Epithelial cell of proximal tubule (primary cell): Measurements from ENCODE around the gene WRNIP1. TPM values are rescaled to one million over a fixed set of nuclear protein-coding genes. Genes with fewer than 3 reads are reported as not detected.

ENCODE experiments used
- DNase-seq: peaks from one replicate; pipeline ENCODE4 v3.0.0-alpha.2; 2011; ENCODE audit warnings: low read depth
- H3K4me3 ChIP-seq: 2 replicates; pipeline ENCODE4 v1.5.1; 2011; ENCODE audit warnings: low read depth, mild to moderate bottlenecking, low read length
- CTCF ChIP-seq: conservative IDR thresholded peaks from 2 replicates; pipeline ENCODE4 v1.5.1; 2012; ENCODE audit warnings: low read depth, mild to moderate bottlenecking, low read length
- total RNA-seq: library from RNA; depleted of rRNA; stranded (reverse); fragments of >200 nt; gene quantifications from 2 replicates; pipeline ENCODE4 v1.2.3, GENCODE V29; 2015

The WRNIP1 gene
- total RNA-seq, result 65.5 and 71.4 TPM in 2 replicates

DNA sequence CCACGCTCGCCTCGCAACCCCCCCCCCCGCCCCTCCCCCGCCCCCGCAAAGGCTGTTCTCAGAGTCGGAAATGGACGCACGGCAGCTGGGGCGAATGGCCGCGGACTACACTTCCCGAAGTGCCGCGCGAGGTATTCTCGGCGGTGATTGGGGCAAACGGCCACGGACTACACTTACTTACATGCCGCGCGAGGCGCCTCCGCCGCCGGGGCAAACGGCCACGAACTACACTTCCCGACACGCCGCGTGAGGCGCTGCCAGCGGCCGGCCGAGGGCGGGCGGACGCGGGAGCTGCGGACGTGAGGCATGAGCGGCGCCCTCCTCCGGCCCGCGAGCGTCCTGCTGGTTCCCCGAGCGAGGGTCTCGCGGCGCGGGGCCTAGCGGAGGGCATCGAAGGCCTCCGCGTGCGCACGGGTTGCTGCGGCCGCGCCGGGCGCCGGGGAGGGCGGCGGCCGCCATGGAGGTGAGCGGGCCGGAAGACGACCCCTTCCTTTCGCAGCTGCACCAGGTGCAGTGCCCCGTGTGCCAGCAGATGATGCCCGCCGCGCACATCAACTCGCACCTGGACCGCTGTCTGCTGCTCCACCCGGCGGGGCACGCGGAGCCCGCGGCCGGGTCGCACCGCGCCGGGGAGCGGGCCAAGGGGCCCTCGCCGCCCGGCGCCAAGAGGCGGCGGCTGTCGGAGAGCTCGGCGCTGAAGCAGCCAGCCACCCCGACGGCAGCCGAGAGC lies at the start of gene WRNIP1:
WRNIP1 (plus strand) TSS at position 228 of the 730 bp plus-strand sequence; CDS start at position 458, 230 bp downstream.
- peak; percentile 56 for TF ChIP-seq CTCF
- DNase-seq, result peak; percentile 69
- H3K4me3 ChIP-seq, result peak within 1 kb of the TSS; percentile 84

- no peak for TF ChIP-seq CTCF
Measured at GRCh38 chr6:2715737-2716136, 49.5 kb upstream of the WRNIP1 start.

GRCh38 chr6:2716936-2717700 lies 48.1 kb upstream of the WRNIP1 start:
- no peak for DNase-seq
- TF ChIP-seq CTCF, result no peak
- no peak overlapping the region for H3K4me3 ChIP-seq

More at GRCh38 chr6:2715737-2716136, 49.5 kb upstream of the WRNIP1 start:
- H3K4me3 ChIP-seq, result no peak overlapping the region
- DNase-seq, result no peak

- H3K4me3 ChIP-seq, result no peak overlapping the region
- no peak for TF ChIP-seq CTCF
- DNase-seq, result no peak
Measured at GRCh38 chr6:2718334-2719092, 46.7 kb upstream of the WRNIP1 start.

- no peak for DNase-seq
- H3K4me3 ChIP-seq, result no peak overlapping the region
Measured at GRCh38 chr6:2719093-2719455, 46.1 kb upstream of the WRNIP1 start.

GRCh38 chr6:2721219-2721618 lies 44.0 kb upstream of the WRNIP1 start:
- TF ChIP-seq CTCF, result no peak
- H3K4me3 ChIP-seq, result no peak overlapping the region
- no peak for DNase-seq

More at GRCh38 chr6:2719093-2719455, 46.1 kb upstream of the WRNIP1 start:
- TF ChIP-seq CTCF, result no peak
